H7 (cell line): ENCODE data around the gene NDRG4. TPM values are rescaled to one million over a fixed set of nuclear protein-coding genes. Genes with fewer than 3 reads are reported as not detected.
A peak's percentile ranks its signal among the peaks of the same experiment; 100 is the strongest.

Experiments
- DNase-seq: peaks from one replicate; pipeline ENCODE4 v3.0.0; 2012
- H3K27me3 ChIP-seq: 2 replicates; pipeline ENCODE4 v1.6.0; 2011; ENCODE audit warnings: mild to moderate bottlenecking, low read length; ENCODE audit not compliant: control insufficient read depth, insufficient read depth
- H3K36me3 ChIP-seq: replicated peaks from 2 replicates; pipeline ENCODE4 v1.5.1; 2011; ENCODE audit warnings: low read length; ENCODE audit not compliant: control insufficient read depth, insufficient read depth
- H3K4me3 ChIP-seq: 2 replicates; pipeline ENCODE4 v1.5.1; 2011; ENCODE audit warnings: low read depth, mild to moderate bottlenecking, control low read depth, low read length, moderate library complexity; ENCODE audit not compliant: insufficient read depth
- total RNA-seq: library from RNA; depleted of rRNA; stranded (reverse); fragments of >200 nt; shearing (Covaris generic); gene quantifications from 2 replicates; pipeline ENCODE4 v1.2.3, GENCODE V29; 2014

NDRG4 gene
- total RNA-seq, 1 experiment from 2014 or later: 27.6 TPM

GRCh38 chr16:58495521-58496331 lies 4.2 kb upstream of the NDRG4 start:
- Histone ChIP-seq H3K36me3 (no peaks in the 10 kb centered on the region), H3K4me3 (no peak overlapping the region), H3K27me3 (peaks cover 8% of the 10 kb centered on the region; the same call in 1 of the 2 replicates)
- peak; percentile 80 for DNase-seq

GRCh38 chr16:58497468-58497867 lies 2.5 kb upstream of the NDRG4 start:
- no peak for DNase-seq
- Histone ChIP-seq H3K4me3 (no peak overlapping the region), H3K36me3 (no peaks in the 10 kb centered on the region), H3K27me3 (peaks cover 10% of the 10 kb centered on the region; the same call in 1 of the 2 replicates)

GRCh38 chr16:58497935-58498334 lies 2.0 kb upstream of the NDRG4 start:
- no peak overlapping the region for H3K4me3 ChIP-seq
- no peak for DNase-seq
- no peaks in the 10 kb centered on the region for H3K36me3 ChIP-seq

GRCh38 chr16:58498341-58499091 lies 1.4 kb upstream of the NDRG4 start:
- Histone ChIP-seq H3K36me3 (no peaks in the 10 kb centered on the region), H3K4me3 (no peak overlapping the region), H3K27me3 (peaks cover 10% of the 10 kb centered on the region; the same call in 1 of the 2 replicates)
- no peak for DNase-seq

More at GRCh38 chr16:58497935-58498334, 2.0 kb upstream of the NDRG4 start:
- H3K27me3 ChIP-seq: peaks cover 10% of the 10 kb centered on the region; the same call in 1 of the 2 replicates

GRCh38 chr16:58499092-58499511 lies 841 bp upstream of the NDRG4 start:
- Histone ChIP-seq H3K27me3 (peaks cover 10% of the 10 kb centered on the region; the same call in 1 of the 2 replicates), H3K4me3 (no peak overlapping the region), H3K36me3 (no peaks in the 10 kb centered on the region)
- DNase-seq: no peak

- H3K27me3 ChIP-seq: peaks cover 10% of the 10 kb centered on the region; the same call in 1 of the 2 replicates
- peak overlapping the region; percentile 62 for H3K4me3 ChIP-seq
- DNase-seq: peak; percentile 89
- H3K36me3 ChIP-seq: no peaks in the 10 kb centered on the region
Measured at GRCh38 chr16:58500430-58501241, 693 bp downstream of the NDRG4 start.

GRCh38 chr16:58501242-58502131 lies 1.5 kb downstream of the NDRG4 start:
- DNase-seq: peak; percentile 98

GRCh38 chr16:58502217-58502921 lies 2.4 kb downstream of the NDRG4 start:
- Histone ChIP-seq H3K4me3 (no peak overlapping the region), H3K27me3 (peaks cover 10% of the 10 kb centered on the region; the same call in 1 of the 2 replicates), H3K36me3 (no peaks in the 10 kb centered on the region)
- peak; percentile 43 for DNase-seq

More at GRCh38 chr16:58501242-58502131, 1.5 kb downstream of the NDRG4 start:
- Histone ChIP-seq H3K36me3 (no peaks in the 10 kb centered on the region), H3K27me3 (peaks cover 10% of the 10 kb centered on the region; the same call in 1 of the 2 replicates), H3K4me3 (peak overlapping the region; percentile 62)

GRCh38 chr16:58503166-58503862 lies 3.4 kb downstream of the NDRG4 start:
- peak; percentile 35 for DNase-seq

GRCh38 chr16:58503863-58504688 lies 4.1 kb downstream of the NDRG4 start:
- Histone ChIP-seq H3K27me3 (peaks cover 10% of the 10 kb centered on the region; the same call in 1 of the 2 replicates), H3K4me3 (no peak overlapping the region), H3K36me3 (no peaks in the 10 kb centered on the region)
- DNase-seq: peak; percentile 26

More at GRCh38 chr16:58503166-58503862, 3.4 kb downstream of the NDRG4 start:
- Histone ChIP-seq H3K4me3 (no peak overlapping the region), H3K27me3 (peaks cover 10% of the 10 kb centered on the region; the same call in 1 of the 2 replicates), H3K36me3 (no peaks in the 10 kb centered on the region)

GRCh38 chr16:58506241-58507194 lies 6.6 kb downstream of the NDRG4 start:
- H3K36me3 ChIP-seq: no peaks in the 10 kb centered on the region; the same call in 1 of the 2 replicates
- no peak overlapping the region for H3K4me3 ChIP-seq
- H3K27me3 ChIP-seq: no peaks in the 10 kb centered on the region; the same call in none of the 2 replicates
- peak; percentile 48 for DNase-seq
